Measurements from ENCODE around the gene PRSS1.

The PRSS1 gene

GRCh38 chr7:142714375-142714774 lies 34.9 kb upstream of the PRSS1 start:
- no peak overlapping the region for H2AFZ ChIP-seq (ENCODE audit: low read length)
- H3K36me3 ChIP-seq (replicated peaks in 1 of 2; ENCODE audit: control insufficient read depth in 2 of 2, insufficient read depth in 2 of 2, low read length in 2 of 2): no peaks in the 10 kb centered on the region
- WGBS, 2 donors (ENCODE audit: extremely low coverage in 2 of 2, insufficient read length in 2 of 2, insufficient replicate concordance in 1 of 2): no CpG with 5 or more reads among the region's 2 CpGs
- H4K91ac ChIP-seq (ENCODE audit: low read depth, low read length, poor library complexity): no peak overlapping the region
- no peak overlapping the region for H2BK15ac ChIP-seq (ENCODE audit: low read length)
- no peaks in the 10 kb centered on the region for H3K79me1 ChIP-seq (ENCODE audit: low read depth, low read length)
- no peaks in the 10 kb centered on the region for H3K9me3 ChIP-seq (replicated peaks in 1 of 2; ENCODE audit: control insufficient read depth in 2 of 2, insufficient read depth in 1 of 2, low read depth in 1 of 2, low read length in 2 of 2)
- H3K4me2 ChIP-seq (ENCODE audit: insufficient read depth, low read length, poor library complexity, severe bottlenecking): no peak overlapping the region
- no peak overlapping the region for H3K14ac ChIP-seq (ENCODE audit: low read length)
- no peak overlapping the region for H3K4me3 ChIP-seq (ENCODE audit: low read length in 2 of 2)
- H3K27me3 ChIP-seq (ENCODE audit: control insufficient read depth in 3 of 3, insufficient read depth in 3 of 3, low read depth in 1 of 3, low read length in 3 of 3): no peaks in the 10 kb centered on the region
- no peak overlapping the region for H3K27ac ChIP-seq (replicated peaks; ENCODE audit: low read length)
- no peaks in the 10 kb centered on the region for H3K4me1 ChIP-seq (ENCODE audit: control insufficient read depth in 2 of 2, insufficient read depth in 1 of 2, low read depth in 1 of 2, low read length in 2 of 2)
- H3K9ac ChIP-seq (ENCODE audit: low read depth, low read length, poor library complexity): no peak overlapping the region
- H4K8ac ChIP-seq (ENCODE audit: low read depth, low read length): no peak overlapping the region
- no peak overlapping the region for H3K23ac ChIP-seq (ENCODE audit: low read depth, low read length, poor library complexity)
- DNase-seq (ENCODE audit: low spot score): no peak
- H2BK12ac ChIP-seq (ENCODE audit: low read length): no peak overlapping the region
- no peak overlapping the region for H2AK5ac ChIP-seq (ENCODE audit: low read depth, low read length)
- H2BK120ac ChIP-seq (ENCODE audit: low read depth, low read length): no peak overlapping the region
- no peak overlapping the region for H3K18ac ChIP-seq (ENCODE audit: low read length)
- no peak overlapping the region for H3K4ac ChIP-seq (ENCODE audit: low read length)
- no peak overlapping the region for H2BK5ac ChIP-seq (ENCODE audit: low read length)

DNA sequence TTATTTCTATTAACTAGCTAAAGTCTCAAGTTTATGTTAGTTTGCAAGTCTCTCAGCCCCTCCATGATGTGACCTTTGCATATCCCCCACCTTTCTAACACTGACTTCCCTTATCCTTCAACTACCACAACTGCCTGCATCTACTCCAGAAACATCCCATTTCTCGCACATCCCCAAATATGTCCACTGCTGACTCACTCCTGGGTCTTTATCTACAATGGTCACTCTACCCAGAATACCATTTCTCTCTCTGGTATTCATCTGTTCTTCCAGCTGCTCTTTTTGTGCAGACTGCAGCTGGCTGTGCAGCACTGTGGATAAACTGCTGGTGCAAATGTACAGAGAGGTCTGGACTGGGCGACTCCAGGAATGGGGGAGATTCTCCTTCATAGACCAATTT lies 32.7 kb upstream of the PRSS1 start:
- DNase-seq (ENCODE audit: low spot score): no peak
- Histone ChIP-seq H4K8ac (ENCODE audit: low read depth, low read length) (no peak overlapping the region), H2AFZ (ENCODE audit: low read length) (no peak overlapping the region), H3K27me3 (ENCODE audit: control insufficient read depth in 3 of 3, insufficient read depth in 3 of 3, low read depth in 1 of 3, low read length in 3 of 3) (no peaks in the 10 kb centered on the region), H3K4me1 (ENCODE audit: control insufficient read depth in 2 of 2, insufficient read depth in 1 of 2, low read depth in 1 of 2, low read length in 2 of 2) (no peaks in the 10 kb centered on the region), H3K79me1 (ENCODE audit: low read depth, low read length) (no peaks in the 10 kb centered on the region), H3K27ac (replicated peaks; ENCODE audit: low read length) (no peak overlapping the region), H3K14ac (ENCODE audit: low read length) (no peak overlapping the region), H2BK120ac (ENCODE audit: low read depth, low read length) (no peak overlapping the region), H2BK12ac (ENCODE audit: low read length) (no peak overlapping the region), H3K36me3 (replicated peaks in 1 of 2; ENCODE audit: control insufficient read depth in 2 of 2, insufficient read depth in 2 of 2, low read length in 2 of 2) (no peaks in the 10 kb centered on the region), H3K4ac (ENCODE audit: low read length) (no peak overlapping the region), H4K91ac (ENCODE audit: low read depth, low read length, poor library complexity) (no peak overlapping the region), H3K9ac (ENCODE audit: low read depth, low read length, poor library complexity) (no peak overlapping the region), H2BK15ac (ENCODE audit: low read length) (no peak overlapping the region), H3K9me3 (replicated peaks in 1 of 2; ENCODE audit: control insufficient read depth in 2 of 2, insufficient read depth in 1 of 2, low read depth in 1 of 2, low read length in 2 of 2) (no peaks in the 10 kb centered on the region), H2AK5ac (ENCODE audit: low read depth, low read length) (no peak overlapping the region), H2BK5ac (ENCODE audit: low read length) (no peak overlapping the region), H3K4me2 (ENCODE audit: insufficient read depth, low read length, poor library complexity, severe bottlenecking) (no peak overlapping the region), H3K23ac (ENCODE audit: low read depth, low read length, poor library complexity) (no peak overlapping the region), H3K4me3 (ENCODE audit: low read length in 2 of 2) (no peak overlapping the region), H3K18ac (ENCODE audit: low read length) (no peak overlapping the region)
- no CpG with 5 or more reads among the region's 2 CpGs for WGBS, 2 donors (ENCODE audit: extremely low coverage in 2 of 2, insufficient read length in 2 of 2, insufficient replicate concordance in 1 of 2)

DNA sequence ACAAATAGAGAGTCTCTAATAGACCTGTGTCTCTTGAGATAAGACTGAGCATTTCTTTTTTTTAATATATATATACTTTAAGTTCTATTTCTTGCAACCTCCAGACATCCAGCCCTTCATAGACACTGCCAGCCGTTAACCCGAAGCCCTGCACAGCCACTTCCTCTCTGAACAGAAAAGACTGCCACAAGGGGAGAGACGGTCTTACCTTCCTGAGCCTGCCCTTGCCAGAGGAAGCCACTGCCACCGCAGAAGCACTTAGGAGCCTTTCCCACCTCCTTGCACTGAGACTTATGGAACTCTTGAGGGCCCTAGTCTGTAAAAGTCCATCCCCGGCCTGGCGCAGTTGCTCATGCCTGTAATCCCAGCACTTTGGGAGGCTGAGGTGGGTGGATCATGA lies 31.8 kb upstream of the PRSS1 start:
- no peak overlapping the region for H2BK15ac ChIP-seq (ENCODE audit: low read length)
- H3K18ac ChIP-seq (ENCODE audit: low read length): no peak overlapping the region
- H2AK5ac ChIP-seq (ENCODE audit: low read depth, low read length): no peak overlapping the region
- H3K4me3 ChIP-seq (ENCODE audit: low read length in 2 of 2): no peak overlapping the region
- whole genome bisulfite sequencing, 2 donors (ENCODE audit: extremely low coverage in 2 of 2, insufficient read length in 2 of 2, insufficient replicate concordance in 1 of 2): no CpG with 5 or more reads among the region's 6 CpGs
- H3K27me3 ChIP-seq (ENCODE audit: control insufficient read depth in 3 of 3, insufficient read depth in 3 of 3, low read depth in 1 of 3, low read length in 3 of 3): no peaks in the 10 kb centered on the region
- H3K36me3 ChIP-seq (replicated peaks in 1 of 2; ENCODE audit: control insufficient read depth in 2 of 2, insufficient read depth in 2 of 2, low read length in 2 of 2): no peaks in the 10 kb centered on the region
- no peak for DNase-seq (ENCODE audit: low spot score)
- no peaks in the 10 kb centered on the region for H3K4me1 ChIP-seq (ENCODE audit: control insufficient read depth in 2 of 2, insufficient read depth in 1 of 2, low read depth in 1 of 2, low read length in 2 of 2)
- H2BK12ac ChIP-seq (ENCODE audit: low read length): no peak overlapping the region
- no peak overlapping the region for H4K8ac ChIP-seq (ENCODE audit: low read depth, low read length)
- H2BK5ac ChIP-seq (ENCODE audit: low read length): no peak overlapping the region
- no peak overlapping the region for H2AFZ ChIP-seq (ENCODE audit: low read length)
- no peak overlapping the region for H2BK120ac ChIP-seq (ENCODE audit: low read depth, low read length)
- H3K9ac ChIP-seq (ENCODE audit: low read depth, low read length, poor library complexity): no peak overlapping the region
- no peak overlapping the region for H3K4ac ChIP-seq (ENCODE audit: low read length)
- H3K79me1 ChIP-seq (ENCODE audit: low read depth, low read length): no peaks in the 10 kb centered on the region
- H3K27ac ChIP-seq (replicated peaks; ENCODE audit: low read length): no peak overlapping the region
- H3K4me2 ChIP-seq (ENCODE audit: insufficient read depth, low read length, poor library complexity, severe bottlenecking): no peak overlapping the region
- no peak overlapping the region for H4K91ac ChIP-seq (ENCODE audit: low read depth, low read length, poor library complexity)
- H3K14ac ChIP-seq (ENCODE audit: low read length): no peak overlapping the region
- H3K23ac ChIP-seq (ENCODE audit: low read depth, low read length, poor library complexity): no peak overlapping the region
- no peaks in the 10 kb centered on the region for H3K9me3 ChIP-seq (replicated peaks in 1 of 2; ENCODE audit: control insufficient read depth in 2 of 2, insufficient read depth in 1 of 2, low read depth in 1 of 2, low read length in 2 of 2)

DNA sequence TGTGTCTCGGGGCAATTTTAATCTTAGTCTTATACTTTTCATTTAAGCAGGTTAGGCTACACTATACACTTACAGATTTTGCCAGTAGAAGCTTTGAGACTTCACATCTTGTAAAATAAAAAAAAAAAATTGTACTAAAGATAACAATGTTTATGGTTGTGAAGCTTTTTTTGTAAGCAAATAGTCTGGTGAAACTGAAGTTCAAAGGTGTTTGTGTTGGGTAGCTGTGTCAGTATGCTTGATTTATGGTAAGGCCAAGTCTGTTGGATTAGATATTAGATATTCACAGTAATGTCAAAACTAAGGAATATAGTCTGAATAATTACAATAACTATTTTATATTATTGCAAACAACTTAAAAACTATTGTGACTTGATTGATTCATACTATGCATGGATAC lies 31.0 kb upstream of the PRSS1 start:
- Histone ChIP-seq H3K27ac (replicated peaks; ENCODE audit: low read length) (no peak overlapping the region), H2AFZ (ENCODE audit: low read length) (no peak overlapping the region), H2BK5ac (ENCODE audit: low read length) (no peak overlapping the region), H2AK5ac (ENCODE audit: low read depth, low read length) (no peak overlapping the region), H3K9ac (ENCODE audit: low read depth, low read length, poor library complexity) (no peak overlapping the region), H4K8ac (ENCODE audit: low read depth, low read length) (no peak overlapping the region), H3K18ac (ENCODE audit: low read length) (no peak overlapping the region), H3K4me1 (ENCODE audit: control insufficient read depth in 2 of 2, insufficient read depth in 1 of 2, low read depth in 1 of 2, low read length in 2 of 2) (no peaks in the 10 kb centered on the region), H2BK120ac (ENCODE audit: low read depth, low read length) (no peak overlapping the region), H4K91ac (ENCODE audit: low read depth, low read length, poor library complexity) (no peak overlapping the region), H3K14ac (ENCODE audit: low read length) (no peak overlapping the region), H3K9me3 (replicated peaks in 1 of 2; ENCODE audit: control insufficient read depth in 2 of 2, insufficient read depth in 1 of 2, low read depth in 1 of 2, low read length in 2 of 2) (no peaks in the 10 kb centered on the region), H3K36me3 (replicated peaks in 1 of 2; ENCODE audit: control insufficient read depth in 2 of 2, insufficient read depth in 2 of 2, low read length in 2 of 2) (no peaks in the 10 kb centered on the region), H3K79me1 (ENCODE audit: low read depth, low read length) (no peaks in the 10 kb centered on the region), H2BK15ac (ENCODE audit: low read length) (no peak overlapping the region), H3K23ac (ENCODE audit: low read depth, low read length, poor library complexity) (no peak overlapping the region), H2BK12ac (ENCODE audit: low read length) (no peak overlapping the region), H3K27me3 (ENCODE audit: control insufficient read depth in 3 of 3, insufficient read depth in 3 of 3, low read depth in 1 of 3, low read length in 3 of 3) (no peaks in the 10 kb centered on the region), H3K4me2 (ENCODE audit: insufficient read depth, low read length, poor library complexity, severe bottlenecking) (no peak overlapping the region), H3K4ac (ENCODE audit: low read length) (no peak overlapping the region), H3K4me3 (ENCODE audit: low read length in 2 of 2) (no peak overlapping the region)
- no CpG with 5 or more reads among the region's 1 CpG for WGBS, 2 donors (ENCODE audit: extremely low coverage in 2 of 2, insufficient read length in 2 of 2, insufficient replicate concordance in 1 of 2)
- DNase-seq (ENCODE audit: low spot score): no peak
